NCI-H2227 treated with DMSO at 0.1 percent for 48 hours (cell line): ENCODE data around the gene CCNB1IP1.
"Not testable (repeated sequence)": the region's sequence is repeated elsewhere in the genome, so short reads cannot be mapped to it uniquely, and the experiment has no call there.

Experiments
- DNase-seq: peaks from one replicate; lab custom pipeline; 2025; lab: John Stamatoyannopoulos, UW

Gene CCNB1IP1, protein sequence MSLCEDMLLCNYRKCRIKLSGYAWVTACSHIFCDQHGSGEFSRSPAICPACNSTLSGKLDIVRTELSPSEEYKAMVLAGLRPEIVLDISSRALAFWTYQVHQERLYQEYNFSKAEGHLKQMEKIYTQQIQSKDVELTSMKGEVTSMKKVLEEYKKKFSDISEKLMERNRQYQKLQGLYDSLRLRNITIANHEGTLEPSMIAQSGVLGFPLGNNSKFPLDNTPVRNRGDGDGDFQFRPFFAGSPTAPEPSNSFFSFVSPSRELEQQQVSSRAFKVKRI

GRCh38 chr14:20332788-20333493 lies at the start of gene CCNB1IP1:
Gene CCNB1IP1, minus strand, starts transcription at chr14:20333279. Its CDS starts 16,756 bp downstream, at chr14:20316523.
- peak; percentile 90 for DNase-seq

GRCh38 chr14:20382526-20382925 lies 49.4 kb upstream of the CCNB1IP1 start:
- DNase-seq: no peak

- no peak for DNase-seq
Observed at GRCh38 chr14:20381341-20381740, 48.3 kb upstream of the CCNB1IP1 start.

GRCh38 chr14:20380681-20381080 lies 47.6 kb upstream of the CCNB1IP1 start:
- no peak for DNase-seq

DNA sequence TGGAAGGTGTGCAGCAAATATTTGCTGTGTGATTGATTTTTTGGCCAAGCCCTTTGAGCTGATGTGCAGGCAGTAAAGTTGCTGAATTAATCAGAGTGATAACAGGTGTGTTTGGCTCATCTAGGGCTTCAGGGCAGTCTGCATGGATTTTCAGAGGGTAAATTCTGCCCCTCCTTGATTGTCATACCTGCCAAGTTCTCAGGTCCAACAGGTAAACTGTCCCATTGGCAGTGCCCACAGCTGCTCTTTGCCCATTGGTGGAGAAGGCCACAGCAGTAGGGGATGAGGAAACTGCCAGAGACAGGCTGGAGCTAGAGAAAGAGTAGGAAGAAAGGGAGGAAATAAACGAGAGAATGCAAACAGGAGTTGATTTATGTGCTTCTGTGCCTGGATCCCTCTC lies 46.7 kb upstream of the CCNB1IP1 start:
- DNase-seq: no peak

- no peak for DNase-seq
Observed at GRCh38 chr14:20377171-20377570, 44.1 kb upstream of the CCNB1IP1 start.

DNA sequence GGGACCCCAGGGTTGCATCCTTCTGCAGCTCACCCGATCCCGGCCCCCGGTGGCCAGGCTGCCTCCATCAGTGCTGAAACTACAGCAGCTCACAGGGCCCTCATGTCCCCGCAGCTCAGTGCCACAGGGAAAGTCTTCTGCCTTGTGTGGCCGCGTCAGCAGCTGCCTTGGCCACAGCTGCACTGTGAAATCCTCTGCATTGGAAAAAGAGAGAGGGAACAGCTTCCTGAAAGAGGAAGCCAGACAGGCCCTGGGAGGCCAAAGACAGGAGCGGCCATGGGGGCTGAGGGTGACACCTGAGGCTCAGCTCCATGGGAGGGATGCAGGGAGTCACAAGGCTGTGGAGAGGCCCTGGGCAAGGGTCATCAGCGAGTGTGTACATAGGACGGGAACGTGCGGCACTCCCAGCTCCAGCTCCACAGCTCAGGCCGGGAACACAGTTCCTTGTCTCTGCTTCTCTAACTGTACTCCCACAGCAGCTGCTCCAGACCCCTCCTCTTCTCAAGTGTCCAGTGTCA lies 43.1 kb upstream of the CCNB1IP1 start:
- DNase-seq: no peak

DNA sequence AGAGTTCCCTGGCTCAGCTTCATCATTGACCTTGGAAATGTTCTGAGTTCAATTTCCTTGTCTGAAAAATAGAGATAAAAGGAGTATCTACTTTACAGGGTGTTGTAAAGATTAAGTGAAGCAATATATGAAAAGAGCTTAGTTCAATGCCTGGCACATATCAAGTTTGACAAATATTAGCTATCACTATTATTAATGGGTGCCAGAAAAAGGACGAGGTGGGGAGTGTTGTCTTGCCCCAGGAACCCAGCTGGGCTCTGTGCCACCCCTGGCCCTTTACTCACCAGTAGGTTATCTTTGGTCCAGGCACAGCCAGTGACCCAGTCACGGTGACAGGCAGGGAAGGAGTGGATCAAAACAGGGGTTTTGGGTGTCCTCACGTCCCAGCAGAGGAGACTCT lies 42.4 kb upstream of the CCNB1IP1 start:
- no peak for DNase-seq

DNA sequence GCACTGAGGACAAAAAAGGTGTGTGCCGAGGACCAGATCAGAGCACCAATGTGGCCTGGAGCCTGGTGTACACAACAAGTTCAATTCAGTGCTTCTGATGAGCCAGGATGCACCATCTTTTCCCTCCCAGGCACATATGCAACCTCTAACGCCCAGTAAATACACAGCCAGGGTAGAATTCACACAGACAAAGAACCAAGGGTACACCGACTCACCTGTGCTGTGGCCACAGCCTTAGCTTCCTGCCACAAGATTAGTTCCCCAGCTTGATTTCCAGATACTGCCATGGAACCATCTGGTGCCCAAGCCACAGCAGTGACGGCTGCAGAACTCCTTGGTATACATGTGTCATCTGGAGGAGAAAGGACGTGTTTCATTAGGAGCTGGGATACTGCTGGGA lies 39.7 kb upstream of the CCNB1IP1 start:
- no peak for DNase-seq

- no peak for DNase-seq
Observed at GRCh38 chr14:20365928-20366327, 32.8 kb upstream of the CCNB1IP1 start.

DNA sequence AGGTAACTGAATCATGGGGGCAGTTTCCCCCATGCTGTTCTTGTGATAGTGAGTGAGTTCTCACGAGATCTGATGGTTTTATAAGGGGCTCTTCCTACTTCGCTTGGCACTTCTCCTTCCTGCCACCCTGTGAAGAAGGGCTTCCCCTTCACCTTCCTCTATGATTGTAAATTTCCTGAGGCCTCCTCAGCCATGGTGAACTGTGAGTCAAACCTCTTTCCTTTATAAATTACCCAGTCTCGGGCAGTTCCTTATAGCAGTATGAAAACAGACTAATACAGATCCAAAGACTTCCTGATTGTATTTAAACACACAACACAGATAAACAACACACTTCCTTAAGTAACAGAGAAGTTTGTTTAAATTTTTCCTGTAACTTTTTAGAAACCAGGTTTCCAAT lies 25.4 kb upstream of the CCNB1IP1 start:
- not testable (repeated sequence) for DNase-seq

DNA sequence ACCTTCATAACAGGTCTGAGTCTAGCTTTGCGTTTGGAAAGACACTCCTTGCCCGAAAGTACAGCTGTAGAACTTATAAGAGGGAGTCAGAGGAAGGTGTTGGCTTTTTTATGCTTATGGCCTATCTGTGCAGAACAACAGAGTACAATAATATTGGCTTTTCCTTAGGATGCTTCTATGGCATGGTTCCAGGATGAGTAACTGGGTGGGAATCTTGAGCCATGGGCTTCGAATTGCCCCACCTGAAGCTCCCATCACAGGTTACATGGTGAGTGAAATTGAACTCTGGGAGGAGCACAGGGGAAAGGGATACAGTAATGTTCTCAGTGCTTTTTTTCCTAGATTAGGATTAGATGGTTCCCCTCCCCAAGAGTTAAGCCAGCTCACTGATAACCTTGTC lies 23.3 kb upstream of the CCNB1IP1 start:
- no peak for DNase-seq

- no peak for DNase-seq
Observed at GRCh38 chr14:20350860-20351259, 17.8 kb upstream of the CCNB1IP1 start.

GRCh38 chr14:20350282-20350681 lies 17.2 kb upstream of the CCNB1IP1 start:
- DNase-seq: no peak

- DNase-seq: no peak
Observed at GRCh38 chr14:20347747-20348146, 14.7 kb upstream of the CCNB1IP1 start.

GRCh38 chr14:20346713-20347112 lies 13.6 kb upstream of the CCNB1IP1 start:
- DNase-seq: no peak

GRCh38 chr14:20345366-20345765 lies 12.3 kb upstream of the CCNB1IP1 start:
- no peak for DNase-seq

GRCh38 chr14:20343862-20344220 lies 10.8 kb upstream of the CCNB1IP1 start:
- peak; percentile 65 for DNase-seq

GRCh38 chr14:20343092-20343861 lies 10.2 kb upstream of the CCNB1IP1 start, which contains the start of gene PARP2:
Gene PARP2, plus strand, starts transcription at chr14:20343635. Its CDS starts 7 bp downstream, at chr14:20343642.
- peak; percentile 98 for DNase-seq

GRCh38 chr14:20341646-20342045 lies 8.6 kb upstream of the CCNB1IP1 start:
- DNase-seq: no peak

DNA sequence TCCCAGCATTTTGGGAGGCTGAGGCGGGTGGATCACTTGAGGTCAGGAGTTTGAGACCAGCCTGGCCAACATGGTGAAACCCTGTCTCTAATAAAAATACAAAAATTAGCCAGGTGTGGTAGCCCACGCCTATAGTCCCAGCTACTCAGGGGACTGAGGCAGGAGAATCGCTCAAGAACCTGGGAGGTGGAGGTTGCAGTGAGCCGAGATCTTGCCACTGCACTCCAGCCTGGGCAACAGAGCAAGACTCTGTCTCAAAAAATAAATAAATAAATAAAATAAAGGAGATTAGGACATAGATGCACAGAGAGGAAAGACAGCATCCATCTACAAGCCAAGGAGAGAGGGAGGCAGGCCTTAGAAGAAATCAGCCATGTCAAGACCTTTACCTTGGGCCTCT lies 8.0 kb upstream of the CCNB1IP1 start:
- DNase-seq: not testable (repeated sequence)

DNA sequence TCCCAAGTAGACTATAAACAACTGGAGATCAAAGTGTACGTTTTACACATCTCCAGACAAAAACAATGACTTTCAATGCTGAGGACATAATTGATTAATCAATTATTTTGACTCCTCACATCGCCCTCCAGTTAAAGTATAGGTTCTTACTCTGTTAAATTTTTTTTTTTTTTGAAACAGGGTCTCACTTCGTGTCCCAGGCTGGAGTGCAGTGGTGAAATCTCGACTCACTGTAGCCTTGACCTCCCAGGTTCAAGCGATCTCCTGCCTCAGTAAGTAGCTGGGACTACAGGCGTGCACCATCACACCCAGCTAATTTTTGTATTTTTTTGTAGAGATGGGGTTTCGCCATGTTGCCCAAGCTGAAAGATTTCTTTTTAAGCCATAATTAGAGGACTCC lies 938 bp upstream of the CCNB1IP1 start:
- no peak for DNase-seq

DNA sequence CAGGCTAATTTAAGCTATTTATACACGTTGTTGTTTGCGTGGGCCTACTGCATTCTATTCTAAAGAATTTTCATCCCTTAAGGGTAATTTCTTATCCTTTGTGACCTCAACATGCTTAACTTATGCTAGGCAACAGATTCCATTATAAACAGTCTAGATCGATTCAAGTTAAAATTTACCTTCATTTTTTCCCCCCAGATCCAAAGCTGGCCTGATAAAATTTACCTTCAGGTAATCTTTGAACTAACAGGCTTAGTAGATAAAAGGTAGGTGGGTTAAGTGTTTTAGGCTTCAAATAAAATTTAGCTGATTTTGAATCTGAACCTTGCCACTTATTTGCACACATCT lies 389 bp upstream of the CCNB1IP1 start:
- DNase-seq: no peak
